Activated naive CD8-positive, alpha-beta T cell treated with anti-CD3 and anti-CD28 coated beads for 36 hours (primary cell): ENCODE measurements around the gene TECRL. TPM values are rescaled to one million over a fixed set of nuclear protein-coding genes. Genes with fewer than 3 reads are reported as not detected.

ENCODE experiments used
- DNase-seq: peaks from one replicate; pipeline ENCODE4 v3.0.0; 2021
- H3K27ac Mint-ChIP-seq: one replicate; pipeline ENCODE4 v1.8.0; 2022; ENCODE audit warnings: mild to moderate bottlenecking, moderate library complexity, mixed read lengths
- H3K27me3 Mint-ChIP-seq: one replicate; pipeline ENCODE4 v1.8.0; 2022; ENCODE audit warnings: mild to moderate bottlenecking, mixed read lengths
- H3K36me3 Mint-ChIP-seq: one replicate; pipeline ENCODE4 v1.8.0; 2021; ENCODE audit warnings: mild to moderate bottlenecking, mixed read lengths
- H3K4me1 Mint-ChIP-seq: one replicate; pipeline ENCODE4 v1.8.0; 2021; ENCODE audit warnings: mixed read lengths
- H3K4me3 Mint-ChIP-seq: one replicate; pipeline ENCODE4 v1.8.0; 2022; ENCODE audit warnings: mild to moderate bottlenecking, moderate library complexity, mixed read lengths
- H3K9me3 Mint-ChIP-seq: one replicate; pipeline ENCODE4 v1.8.0; 2022; ENCODE audit warnings: mixed read lengths
- total RNA-seq, 2 experiments: library from RNA; stranded (reverse); gene quantifications; one replicate each; pipeline ENCODE4 v1.2.3, GENCODE V29; 2021

Gene TECRL
- total RNA-seq, 2 experiments from 2014 or later = not detected

DNA sequence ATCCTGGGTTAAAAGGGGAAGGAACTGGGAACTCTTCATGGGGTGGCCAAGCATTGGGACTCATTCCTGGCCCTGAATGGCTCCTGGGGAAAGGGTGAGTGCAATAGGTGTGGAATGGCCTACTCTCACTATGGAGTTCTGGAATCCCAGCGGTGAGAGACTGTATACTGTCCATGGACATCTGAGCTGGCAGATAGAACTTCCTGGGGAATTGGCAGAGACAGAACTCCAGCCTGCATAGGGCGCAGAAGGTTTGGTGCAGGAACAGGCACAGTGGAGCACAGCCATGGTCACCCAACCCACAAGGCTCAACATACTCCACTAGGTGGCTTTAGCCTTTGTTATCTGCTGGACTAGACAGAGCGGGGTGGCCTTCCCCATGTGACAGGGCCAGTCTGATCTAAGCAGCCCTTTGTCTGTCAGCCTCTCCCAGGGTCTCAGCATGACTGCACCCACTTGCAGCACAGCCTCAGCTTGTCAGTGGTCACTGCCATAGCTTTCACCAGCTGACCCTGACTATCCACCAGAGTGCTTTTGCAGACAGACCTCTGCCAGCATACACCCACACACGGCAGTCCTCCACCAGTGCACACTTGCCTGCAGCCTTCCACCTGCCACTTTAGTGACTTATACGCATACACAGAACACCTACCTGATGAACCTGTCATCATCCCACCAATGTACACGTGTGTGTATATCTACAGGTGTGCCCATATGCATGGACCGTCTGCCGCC lies 48.4 kb downstream of the TECRL start:
- Mint-ChIP-seq H3K27ac (no peak overlapping the region), H3K36me3 (no peaks in the 10 kb centered on the region), H3K4me3 (no peak overlapping the region), H3K27me3 (no peaks in the 10 kb centered on the region), H3K4me1 (no peaks in the 10 kb centered on the region), H3K9me3 (peaks cover 12% of the 10 kb centered on the region)
- DNase-seq = no peak

DNA sequence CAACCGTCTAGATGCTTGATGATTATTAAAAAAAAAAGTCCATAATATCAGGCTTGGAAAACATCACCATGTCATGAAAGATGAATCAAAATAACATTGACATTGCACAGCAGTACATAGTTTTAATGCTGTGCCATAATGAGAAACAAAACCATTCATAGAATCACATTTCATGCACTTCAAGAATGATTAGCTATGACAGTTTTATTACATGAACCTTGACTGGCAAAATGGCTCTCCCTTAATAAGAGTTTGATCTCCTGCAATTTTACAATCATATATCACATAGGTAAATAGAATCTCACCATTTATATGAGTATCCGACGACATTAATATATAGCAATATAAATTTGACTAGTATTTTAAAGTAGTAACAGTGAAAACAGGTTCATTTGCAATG lies 49.8 kb downstream of the TECRL start:
- Mint-ChIP-seq H3K27me3 (no peaks in the 10 kb centered on the region), H3K4me3 (no peak overlapping the region), H3K36me3 (no peaks in the 10 kb centered on the region), H3K9me3 (peaks cover 9% of the 10 kb centered on the region), H3K4me1 (no peaks in the 10 kb centered on the region), H3K27ac (no peak overlapping the region)
- no peak for DNase-seq

DNA sequence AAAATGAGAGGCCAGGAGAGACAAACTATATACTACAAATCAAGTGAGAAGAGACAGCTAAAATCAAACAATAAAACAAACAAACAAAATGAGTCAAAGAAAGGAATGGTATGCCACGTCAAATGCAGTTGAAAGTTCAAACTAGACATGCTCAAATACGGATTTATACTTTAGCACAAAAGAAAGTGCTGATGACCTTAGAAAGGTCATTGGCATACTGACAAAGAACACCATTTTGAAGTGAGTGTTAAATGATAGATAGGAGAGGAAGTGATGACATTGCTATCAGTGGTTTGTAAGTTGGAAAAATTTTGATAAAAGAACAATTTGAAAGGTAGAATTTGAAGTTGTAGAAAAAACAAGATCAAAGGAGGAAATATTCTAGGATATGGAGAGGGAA lies 55.3 kb downstream of the TECRL start:
- no peak overlapping the region for H3K27ac Mint-ChIP-seq
- no peaks in the 10 kb centered on the region for H3K27me3 Mint-ChIP-seq
- peaks cover 6% of the 10 kb centered on the region for H3K9me3 Mint-ChIP-seq
- H3K4me1 Mint-ChIP-seq = no peaks in the 10 kb centered on the region
- no peak for DNase-seq
- no peak overlapping the region for H3K4me3 Mint-ChIP-seq
- no peaks in the 10 kb centered on the region for H3K36me3 Mint-ChIP-seq

DNA sequence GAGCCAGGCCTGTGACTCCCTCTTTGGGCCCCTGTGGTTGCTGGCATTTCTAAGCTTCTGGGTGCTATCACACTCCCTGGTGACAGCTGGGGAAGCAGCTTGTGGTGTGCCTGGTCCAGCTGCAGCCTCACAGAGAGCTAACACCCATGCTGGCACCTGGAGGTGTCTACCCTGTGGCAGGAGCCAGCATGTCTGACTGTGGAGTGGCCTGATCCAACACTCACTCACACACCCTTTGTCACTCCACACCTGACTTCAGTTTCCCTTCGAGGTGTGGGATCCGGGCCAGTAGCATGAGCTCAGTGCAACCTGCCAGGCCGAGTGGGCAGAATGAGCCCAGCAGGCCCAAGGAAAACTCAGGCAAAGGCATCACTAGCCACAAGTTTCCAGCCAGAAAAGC lies 67.5 kb downstream of the TECRL start:
- no peak overlapping the region for H3K4me3 Mint-ChIP-seq
- H3K27ac Mint-ChIP-seq = no peak overlapping the region
- H3K9me3 Mint-ChIP-seq = peaks cover 8% of the 10 kb centered on the region
- H3K36me3 Mint-ChIP-seq = no peaks in the 10 kb centered on the region
- H3K27me3 Mint-ChIP-seq = no peaks in the 10 kb centered on the region
- DNase-seq = no peak
- H3K4me1 Mint-ChIP-seq = no peaks in the 10 kb centered on the region

DNA sequence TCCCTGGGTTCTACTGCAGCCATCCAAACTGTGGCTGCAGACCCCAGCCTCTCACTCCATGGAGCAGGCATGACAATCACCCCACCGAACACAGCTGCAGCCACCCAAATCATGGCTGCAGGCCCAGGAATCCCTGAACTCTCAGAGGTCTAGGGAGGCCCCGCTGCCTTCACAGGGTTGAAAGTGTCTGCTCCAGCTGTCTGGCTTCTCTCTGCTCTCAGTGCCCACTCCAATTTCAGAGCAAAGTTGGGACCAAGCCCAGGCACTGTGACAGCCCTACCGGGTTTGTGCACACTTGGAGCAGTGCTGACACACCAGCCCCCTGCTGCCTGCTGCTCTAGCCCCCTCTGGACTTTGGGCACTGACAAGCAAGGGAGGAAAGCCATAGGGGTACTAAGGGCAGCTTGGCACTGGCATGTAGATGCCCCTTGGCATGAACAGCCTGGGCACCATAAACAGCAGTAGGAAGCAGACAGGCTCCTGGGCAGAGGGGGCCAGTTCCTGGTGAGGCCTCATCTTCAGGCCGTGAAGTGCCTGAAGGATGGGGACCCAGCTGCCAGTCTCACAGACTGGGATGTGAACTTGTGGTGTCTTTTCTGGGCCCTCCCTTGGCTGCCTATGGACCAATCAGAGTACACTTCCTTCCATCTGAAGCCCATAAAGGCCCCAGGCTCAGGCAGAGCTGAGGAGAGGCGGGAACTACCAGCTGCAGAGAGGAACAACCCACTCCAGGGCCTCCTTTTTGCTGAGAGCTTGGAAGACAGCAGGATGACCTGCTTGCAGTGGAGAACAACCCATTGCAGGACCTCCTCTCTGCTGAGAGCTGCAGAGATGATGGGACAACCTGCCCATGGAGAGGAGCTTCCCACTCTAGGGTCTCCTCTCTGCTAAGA lies 68.8 kb downstream of the TECRL start:
- no peak overlapping the region for H3K4me3 Mint-ChIP-seq
- no peaks in the 10 kb centered on the region for H3K27me3 Mint-ChIP-seq
- H3K4me1 Mint-ChIP-seq = no peaks in the 10 kb centered on the region
- peaks cover 8% of the 10 kb centered on the region for H3K9me3 Mint-ChIP-seq
- no peaks in the 10 kb centered on the region for H3K36me3 Mint-ChIP-seq
- no peak overlapping the region for H3K27ac Mint-ChIP-seq
- DNase-seq = no peak

DNA sequence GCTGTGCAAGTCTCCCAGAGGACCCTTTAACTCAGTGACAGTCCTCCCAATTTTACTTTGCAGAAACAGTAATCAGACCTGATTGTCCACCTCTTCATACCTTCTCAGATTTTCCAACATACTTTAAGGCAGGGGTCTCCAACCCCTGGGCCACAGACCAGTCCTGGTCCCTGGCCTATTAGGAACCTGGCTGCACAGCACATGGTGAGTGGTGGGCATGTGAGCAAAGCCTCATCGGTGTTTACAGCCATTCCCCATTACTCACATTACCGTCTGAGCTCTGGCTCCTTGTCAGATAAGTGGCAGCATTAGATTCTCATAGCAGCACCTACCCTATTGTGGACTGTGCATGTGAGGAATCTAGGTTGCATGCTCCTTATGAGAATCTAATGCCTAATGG lies 74.3 kb downstream of the TECRL start:
- H3K36me3 Mint-ChIP-seq = no peaks in the 10 kb centered on the region
- peaks cover 8% of the 10 kb centered on the region for H3K9me3 Mint-ChIP-seq
- no peak overlapping the region for H3K27ac Mint-ChIP-seq
- no peak for DNase-seq
- no peaks in the 10 kb centered on the region for H3K27me3 Mint-ChIP-seq
- no peaks in the 10 kb centered on the region for H3K4me1 Mint-ChIP-seq
- H3K4me3 Mint-ChIP-seq = no peak overlapping the region

DNA sequence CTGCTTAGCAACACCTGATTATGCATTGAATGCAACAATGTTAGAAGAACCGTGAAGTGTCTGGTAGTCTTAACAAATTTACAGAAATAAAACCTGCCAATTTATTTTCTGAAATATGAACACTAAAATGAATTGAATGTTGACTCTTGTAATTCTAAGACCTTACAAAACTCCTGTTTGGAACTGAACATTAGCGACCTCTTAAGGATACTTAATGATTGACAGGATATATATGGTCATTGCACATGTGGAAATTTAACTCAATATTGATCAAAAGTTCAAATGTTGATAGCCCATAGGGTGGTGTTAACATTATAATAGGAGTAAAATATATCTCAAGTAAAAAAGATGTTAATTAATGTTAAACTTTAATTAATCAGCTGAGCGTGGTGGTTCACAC lies 79.1 kb downstream of the TECRL start:
- H3K9me3 Mint-ChIP-seq = peaks cover 3% of the 10 kb centered on the region
- H3K36me3 Mint-ChIP-seq = no peaks in the 10 kb centered on the region
- H3K27me3 Mint-ChIP-seq = no peaks in the 10 kb centered on the region
- no peaks in the 10 kb centered on the region for H3K4me1 Mint-ChIP-seq
- no peak overlapping the region for H3K27ac Mint-ChIP-seq
- H3K4me3 Mint-ChIP-seq = no peak overlapping the region
- no peak for DNase-seq

DNA sequence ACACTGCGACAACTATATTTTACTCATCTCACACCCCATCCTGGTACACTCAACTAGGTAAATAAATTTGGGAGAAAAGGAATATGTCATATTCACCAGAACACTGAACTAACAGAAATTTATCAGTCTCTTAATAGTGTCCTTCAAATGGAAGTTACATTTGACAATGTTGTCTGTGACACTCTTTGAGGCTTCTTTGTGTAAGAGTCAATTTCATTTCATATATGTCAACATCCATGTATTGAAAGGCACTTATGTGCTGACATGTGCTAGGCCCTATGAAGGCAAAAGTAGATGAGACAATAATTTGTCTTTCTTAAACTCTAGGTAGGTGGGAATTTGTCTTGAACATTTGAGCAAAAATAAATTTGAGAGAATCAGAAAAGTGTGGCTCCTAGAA lies 82.0 kb downstream of the TECRL start:
- no peak overlapping the region for H3K27ac Mint-ChIP-seq
- DNase-seq = no peak

DNA sequence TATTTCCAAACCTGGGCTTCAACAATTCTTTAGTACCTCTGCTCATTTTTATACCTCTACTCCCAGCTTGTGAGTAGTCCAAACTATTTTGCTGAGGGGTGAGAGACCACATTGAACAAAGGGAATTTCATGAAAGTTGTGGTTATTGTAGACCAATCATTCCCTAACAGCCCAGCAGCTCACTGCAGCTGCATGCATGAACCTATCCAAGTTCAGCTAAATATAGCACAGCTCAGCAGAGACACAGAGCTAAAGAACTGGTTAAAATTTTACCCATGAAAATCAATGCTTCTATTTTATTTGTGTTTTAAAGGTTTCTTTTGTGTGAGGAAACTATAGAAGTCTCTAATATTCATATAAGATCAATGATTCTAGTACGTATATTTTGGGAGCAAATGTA lies 82.7 kb downstream of the TECRL start:
- H3K4me1 Mint-ChIP-seq = no peaks in the 10 kb centered on the region
- peaks cover 5% of the 10 kb centered on the region for H3K9me3 Mint-ChIP-seq
- H3K36me3 Mint-ChIP-seq = no peaks in the 10 kb centered on the region
- DNase-seq = no peak
- H3K4me3 Mint-ChIP-seq = no peak overlapping the region
- no peak overlapping the region for H3K27ac Mint-ChIP-seq
- H3K27me3 Mint-ChIP-seq = no peaks in the 10 kb centered on the region

More for the DNA sequence above, 82.0 kb downstream of the TECRL start:
- Mint-ChIP-seq H3K4me1 (no peaks in the 10 kb centered on the region), H3K27me3 (no peaks in the 10 kb centered on the region), H3K36me3 (no peaks in the 10 kb centered on the region), H3K9me3 (peaks cover 7% of the 10 kb centered on the region), H3K4me3 (no peak overlapping the region)

DNA sequence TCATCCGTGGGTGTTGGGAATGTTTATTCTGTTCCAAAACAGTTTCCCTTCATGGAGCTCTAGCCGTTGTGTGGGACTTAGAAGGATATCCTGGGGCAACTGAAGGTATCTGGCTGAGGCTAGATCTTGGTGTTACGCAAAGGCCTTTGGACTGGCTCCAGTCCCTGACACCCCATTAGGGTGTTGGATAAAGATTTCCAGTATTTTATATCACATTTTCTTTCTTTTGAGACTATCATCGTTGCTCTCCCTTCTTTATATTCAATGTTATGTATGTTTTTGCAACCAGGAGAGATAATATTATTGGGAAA lies 103.0 kb downstream of the TECRL start:
- H3K36me3 Mint-ChIP-seq = no peaks in the 10 kb centered on the region
- H3K27ac Mint-ChIP-seq = no peak overlapping the region
- peaks cover 3% of the 10 kb centered on the region for H3K9me3 Mint-ChIP-seq
- H3K4me1 Mint-ChIP-seq = no peaks in the 10 kb centered on the region
- DNase-seq = no peak
- no peaks in the 10 kb centered on the region for H3K27me3 Mint-ChIP-seq
- H3K4me3 Mint-ChIP-seq = no peak overlapping the region

DNA sequence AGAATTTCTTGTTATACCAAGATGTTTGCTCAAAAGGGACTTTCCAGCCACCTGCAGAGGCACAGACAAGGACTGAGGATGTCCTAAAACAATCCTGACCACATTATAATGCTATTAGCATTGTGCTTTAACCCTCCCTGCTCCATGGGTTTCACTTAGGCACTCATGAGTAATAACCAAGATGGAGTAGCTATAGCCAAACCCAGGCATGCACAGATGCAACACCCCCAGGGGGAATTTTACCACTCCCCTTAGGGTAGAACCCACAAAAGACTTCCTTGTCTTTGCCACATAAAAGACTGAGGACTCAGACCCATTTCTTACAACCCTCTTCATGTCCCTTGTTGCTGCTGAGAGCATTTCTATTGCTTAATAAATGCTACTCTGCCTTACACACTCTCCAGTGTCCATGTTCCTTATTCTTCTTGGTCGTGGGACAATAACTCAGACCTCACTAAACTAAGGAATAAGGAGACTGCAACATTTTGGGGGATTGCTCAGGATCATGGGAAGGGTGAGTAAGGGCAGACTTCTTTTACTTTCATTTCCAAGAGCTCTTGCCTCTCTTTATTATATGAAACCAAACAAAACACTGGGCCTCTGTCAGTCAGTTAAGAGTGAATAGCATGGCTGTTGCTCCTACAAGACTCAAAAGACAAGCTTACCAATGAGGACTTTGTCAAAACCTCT lies 103.5 kb downstream of the TECRL start:
- H3K9me3 Mint-ChIP-seq = peaks cover 2% of the 10 kb centered on the region
- H3K27ac Mint-ChIP-seq = no peak overlapping the region
- no peaks in the 10 kb centered on the region for H3K27me3 Mint-ChIP-seq
- no peak overlapping the region for H3K4me3 Mint-ChIP-seq
- no peaks in the 10 kb centered on the region for H3K36me3 Mint-ChIP-seq
- no peak for DNase-seq
- no peaks in the 10 kb centered on the region for H3K4me1 Mint-ChIP-seq

DNA sequence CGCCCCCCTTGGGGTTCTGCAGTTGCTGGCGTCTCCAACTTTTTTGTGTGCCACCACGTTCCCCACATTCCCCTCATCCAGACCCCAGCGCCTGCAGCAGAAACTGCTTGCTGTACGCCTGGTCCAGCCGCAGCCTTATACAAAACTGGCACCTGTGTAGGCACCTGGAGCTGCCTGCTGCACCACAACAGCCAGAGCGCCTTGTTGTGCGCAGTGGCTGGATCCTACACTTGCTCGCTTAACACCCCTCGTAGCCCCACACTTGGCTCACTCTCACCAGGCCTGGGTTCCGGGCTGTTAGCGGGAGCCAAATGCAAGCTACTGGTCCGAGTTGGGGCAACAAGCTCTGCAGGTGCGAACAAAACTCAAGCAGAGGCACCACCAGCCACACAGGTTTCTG lies 136.8 kb downstream of the TECRL start:
- DNase-seq = no peak
- H3K27ac Mint-ChIP-seq = no peak overlapping the region
- H3K36me3 Mint-ChIP-seq = no peaks in the 10 kb centered on the region
- H3K9me3 Mint-ChIP-seq = peaks cover 3% of the 10 kb centered on the region
- H3K4me3 Mint-ChIP-seq = no peak overlapping the region
- H3K4me1 Mint-ChIP-seq = no peaks in the 10 kb centered on the region
- no peaks in the 10 kb centered on the region for H3K27me3 Mint-ChIP-seq

DNA sequence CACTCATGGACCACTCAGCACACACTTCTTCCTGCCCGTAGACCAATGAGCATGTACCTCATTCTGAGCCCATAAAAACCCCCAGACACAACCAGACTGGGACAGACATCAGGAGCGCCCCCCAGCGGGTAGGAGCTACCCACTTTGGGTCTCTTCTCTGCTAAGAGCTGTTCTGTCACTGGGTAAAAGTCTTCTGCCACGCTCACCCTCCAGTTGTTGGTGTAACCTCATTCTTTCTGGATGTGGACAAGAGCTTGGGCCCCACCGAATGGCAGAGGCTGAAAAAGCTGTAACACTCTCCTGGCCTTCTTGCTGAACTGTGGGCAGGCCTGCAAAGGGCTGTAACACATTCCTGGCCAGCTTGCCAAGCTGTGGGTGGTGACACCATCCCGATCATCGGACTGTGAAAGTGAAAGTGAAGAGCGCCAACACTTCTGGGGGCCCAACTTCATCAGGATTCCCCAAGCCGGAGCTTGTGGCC lies 137.6 kb downstream of the TECRL start:
- H3K36me3 Mint-ChIP-seq = no peaks in the 10 kb centered on the region
- H3K27me3 Mint-ChIP-seq = no peaks in the 10 kb centered on the region
- no peak for DNase-seq
- H3K4me1 Mint-ChIP-seq = no peaks in the 10 kb centered on the region
- H3K9me3 Mint-ChIP-seq = peaks cover 3% of the 10 kb centered on the region
- H3K4me3 Mint-ChIP-seq = no peak overlapping the region
- no peak overlapping the region for H3K27ac Mint-ChIP-seq

DNA sequence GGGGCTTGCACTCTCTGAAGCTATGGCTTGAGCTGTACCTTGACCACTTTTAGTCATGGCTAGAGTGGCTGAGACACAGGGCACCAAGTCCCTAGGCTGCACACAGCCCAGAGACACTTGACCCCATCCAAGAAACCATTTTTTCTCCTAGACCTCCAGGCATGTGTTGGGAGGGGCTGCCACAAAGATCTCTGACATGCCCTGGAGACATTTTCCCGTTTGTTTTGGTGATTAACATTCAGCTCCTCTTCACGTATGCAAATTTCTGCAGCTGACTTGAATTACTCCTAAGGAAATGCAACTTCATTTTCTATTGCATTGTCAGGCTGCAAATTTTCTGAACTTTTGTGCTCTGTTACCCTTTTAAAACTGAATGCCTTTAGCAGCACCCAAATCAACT lies 142.6 kb downstream of the TECRL start:
- H3K27ac Mint-ChIP-seq = no peak overlapping the region
- no peaks in the 10 kb centered on the region for H3K4me1 Mint-ChIP-seq

DNA sequence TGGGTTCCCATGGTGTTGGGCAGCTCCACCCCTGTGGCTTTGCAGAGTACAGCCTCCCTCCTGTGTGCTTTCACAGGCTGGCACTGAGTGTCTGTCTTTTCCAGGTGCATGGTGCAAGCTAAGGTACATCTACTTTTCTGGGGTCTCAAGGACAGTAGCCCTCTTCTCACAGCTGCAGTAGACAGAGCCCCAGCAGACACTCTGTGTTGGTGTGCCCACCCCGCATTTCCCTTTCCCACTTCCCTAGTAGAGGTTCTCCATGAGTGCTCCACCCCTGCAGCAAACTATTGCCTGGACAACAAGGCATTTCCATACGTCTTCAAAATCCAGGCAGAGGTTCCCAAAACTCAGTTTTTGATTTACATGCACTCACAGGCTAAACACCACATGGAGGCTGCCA lies 143.0 kb downstream of the TECRL start:
- no peaks in the 10 kb centered on the region for H3K4me1 Mint-ChIP-seq
- H3K4me3 Mint-ChIP-seq = no peak overlapping the region
- H3K36me3 Mint-ChIP-seq = no peaks in the 10 kb centered on the region
- H3K9me3 Mint-ChIP-seq = peaks cover 4% of the 10 kb centered on the region
- H3K27ac Mint-ChIP-seq = no peak overlapping the region
- H3K27me3 Mint-ChIP-seq = no peaks in the 10 kb centered on the region
- DNase-seq = no peak

More for the DNA sequence above, 142.6 kb downstream of the TECRL start:
- no peak for DNase-seq
- no peaks in the 10 kb centered on the region for H3K36me3 Mint-ChIP-seq
- no peaks in the 10 kb centered on the region for H3K27me3 Mint-ChIP-seq
- peaks cover 4% of the 10 kb centered on the region for H3K9me3 Mint-ChIP-seq
- no peak overlapping the region for H3K4me3 Mint-ChIP-seq
